NCI-H2171 (cell line): ENCODE measurements around the gene LCOR.
"Not testable (repeated sequence)": the region's sequence is repeated elsewhere in the genome, so short reads cannot be mapped to it uniquely, and the experiment has no call there.

Experiments
- DNase-seq: peaks from one replicate; lab custom pipeline; 2025; lab: John Stamatoyannopoulos, UW

Gene LCOR

GRCh38 chr10:96840841-96841518 is 8.9 kb downstream of the LCOR start:
- DNase-seq: no peak

- no peak for DNase-seq
Observed at GRCh38 chr10:96842896-96843723, 11.0 kb downstream of the LCOR start.

DNA sequence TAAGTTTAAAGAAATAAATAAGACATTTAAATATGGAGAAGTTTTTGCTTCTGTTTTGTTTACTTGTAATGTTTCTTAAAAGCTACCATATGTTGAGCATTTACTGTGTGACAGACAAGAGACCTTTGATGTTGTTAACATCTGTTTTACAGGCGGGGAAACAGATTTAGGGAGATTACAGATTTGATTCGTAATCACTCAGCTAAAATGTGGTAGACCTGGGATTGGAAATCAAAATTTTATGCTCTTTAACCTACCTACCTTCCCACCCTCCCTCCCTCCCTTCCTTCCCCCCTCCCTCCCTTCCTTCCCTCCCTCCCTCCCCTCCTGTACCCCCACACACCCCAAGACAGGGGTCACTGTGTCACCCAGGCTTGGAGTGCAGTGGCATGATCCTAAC is 11.7 kb downstream of the LCOR start:
- no peak for DNase-seq

- DNase-seq: no peak
Observed at GRCh38 chr10:96846395-96846794, 14.3 kb downstream of the LCOR start.

DNA sequence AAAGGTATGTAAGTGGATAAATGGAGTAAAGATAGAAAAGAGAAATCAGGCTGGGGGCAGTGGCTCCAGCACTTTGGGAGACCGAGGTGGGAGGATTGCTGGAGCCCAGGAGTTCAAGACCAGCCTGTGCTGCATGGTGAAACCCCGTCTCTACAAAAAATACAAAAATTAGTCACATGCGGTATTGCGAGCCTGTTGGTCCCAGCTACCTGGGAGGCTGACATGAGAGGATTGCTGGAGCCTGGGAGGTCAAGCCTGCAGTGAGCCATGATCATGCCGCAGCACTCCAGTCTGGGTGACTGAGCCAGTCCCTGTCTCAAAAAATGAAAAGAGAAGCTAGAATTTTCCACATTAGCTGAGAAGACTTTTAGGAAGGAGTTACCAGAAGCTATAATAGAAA is 14.8 kb downstream of the LCOR start:
- no peak for DNase-seq

GRCh38 chr10:96847356-96847755 is 15.3 kb downstream of the LCOR start:
- not testable (repeated sequence) for DNase-seq

- no peak for DNase-seq
Observed at GRCh38 chr10:96850113-96850512, 18.0 kb downstream of the LCOR start.

DNA sequence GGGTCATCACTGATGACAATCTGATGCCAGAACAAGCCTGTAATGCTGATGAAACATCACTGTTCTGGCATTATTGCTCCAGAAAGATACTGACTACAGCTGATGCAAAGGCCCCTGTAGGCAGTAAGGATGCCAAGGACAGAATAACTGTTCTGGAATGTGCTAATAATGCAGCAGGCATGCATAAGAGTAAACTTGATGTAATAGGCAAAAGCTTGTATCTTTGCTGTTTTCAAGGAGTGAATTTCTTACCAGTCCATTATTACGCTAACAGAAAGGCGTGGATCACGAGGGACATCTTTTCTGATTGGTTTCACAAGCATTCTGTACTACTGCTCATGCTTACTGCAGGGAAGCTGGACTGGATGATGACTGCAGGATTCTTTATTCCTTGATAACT is 18.7 kb downstream of the LCOR start:
- no peak for DNase-seq

DNA sequence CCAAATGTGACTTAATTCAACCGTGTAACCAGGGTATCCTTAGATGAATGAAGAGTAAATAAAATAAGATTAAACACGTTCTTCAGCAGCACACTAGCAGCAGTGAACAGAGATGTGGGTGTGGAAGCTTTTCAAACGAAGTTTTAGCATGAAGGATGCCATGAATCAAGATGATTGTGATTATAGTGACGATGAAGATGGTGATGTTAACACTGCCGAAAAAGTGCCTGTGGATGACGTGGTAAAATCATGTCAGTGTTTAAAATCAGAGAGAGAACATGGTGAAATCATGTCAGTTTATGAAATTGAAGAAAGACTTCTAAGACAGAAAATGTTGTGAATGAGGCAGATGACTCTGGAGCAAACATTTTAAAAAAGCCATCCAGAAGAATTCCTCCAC is 19.2 kb downstream of the LCOR start:
- DNase-seq: no peak

GRCh38 chr10:96856317-96856716 is 24.2 kb downstream of the LCOR start:
- no peak for DNase-seq

- no peak for DNase-seq
Observed at GRCh38 chr10:96857301-96858012, 25.4 kb downstream of the LCOR start.

- no peak for DNase-seq
Observed at GRCh38 chr10:96858038-96858705, 26.1 kb downstream of the LCOR start.

- no peak for DNase-seq
Observed at GRCh38 chr10:96858706-96859050, 26.6 kb downstream of the LCOR start.

DNA sequence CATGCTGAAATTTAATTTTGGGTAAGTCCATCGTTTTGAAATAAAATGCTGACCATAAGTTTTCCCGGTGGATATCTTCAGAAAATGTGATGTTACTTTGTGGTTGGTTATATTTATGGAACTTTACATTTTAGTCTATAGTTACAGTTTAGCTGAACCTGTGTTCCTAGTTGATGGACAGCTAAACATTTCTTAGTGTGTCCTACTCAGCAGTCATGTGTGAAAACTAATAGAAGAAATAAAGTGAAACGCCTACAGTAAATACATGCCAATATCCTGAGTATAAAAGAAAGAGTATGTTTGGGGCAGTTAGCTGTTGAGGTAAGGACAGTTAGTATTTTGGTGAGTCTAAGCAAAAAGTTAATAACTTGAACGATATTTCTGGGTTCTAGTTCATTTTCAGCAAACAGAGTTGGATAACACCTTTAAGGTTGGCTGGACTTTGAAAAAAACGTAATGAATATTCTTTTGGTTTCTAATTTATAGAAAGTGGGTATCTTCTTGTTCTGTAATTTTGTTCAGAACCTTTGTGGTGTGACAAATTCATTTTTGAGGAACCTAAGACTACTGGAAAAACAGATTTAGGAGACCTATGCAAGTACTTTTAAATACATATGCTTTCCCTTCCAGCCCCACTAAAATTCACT is 28.7 kb downstream of the LCOR start:
- DNase-seq: no peak

DNA sequence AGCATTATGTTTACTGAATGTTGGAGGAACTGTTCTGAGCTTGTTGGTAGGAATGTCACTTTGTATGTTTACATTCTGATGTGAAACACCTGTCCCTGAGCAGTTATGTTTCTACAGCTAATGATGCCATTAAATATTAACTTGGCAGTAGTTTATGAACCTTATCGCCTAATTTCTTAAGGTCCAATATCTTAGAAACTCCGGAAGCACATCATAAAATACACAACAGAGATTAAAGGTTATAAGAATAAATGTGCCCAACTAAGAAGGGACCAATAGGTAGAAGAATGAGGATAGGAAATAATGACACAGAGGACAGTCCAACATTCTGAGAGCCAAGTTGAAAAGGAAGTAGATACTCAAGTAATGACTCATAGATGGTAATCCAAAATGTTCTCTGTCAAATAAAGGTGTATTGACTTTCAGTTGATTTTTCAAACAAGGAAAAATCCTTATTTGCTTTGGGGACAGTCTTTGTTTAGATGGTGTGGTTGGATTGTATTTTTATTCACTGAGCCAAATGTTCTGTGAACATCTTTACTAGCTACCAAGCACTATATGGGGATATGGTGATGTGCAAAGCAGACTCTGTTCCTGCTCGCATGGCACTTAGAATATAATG is 31.9 kb downstream of the LCOR start:
- no peak for DNase-seq

DNA sequence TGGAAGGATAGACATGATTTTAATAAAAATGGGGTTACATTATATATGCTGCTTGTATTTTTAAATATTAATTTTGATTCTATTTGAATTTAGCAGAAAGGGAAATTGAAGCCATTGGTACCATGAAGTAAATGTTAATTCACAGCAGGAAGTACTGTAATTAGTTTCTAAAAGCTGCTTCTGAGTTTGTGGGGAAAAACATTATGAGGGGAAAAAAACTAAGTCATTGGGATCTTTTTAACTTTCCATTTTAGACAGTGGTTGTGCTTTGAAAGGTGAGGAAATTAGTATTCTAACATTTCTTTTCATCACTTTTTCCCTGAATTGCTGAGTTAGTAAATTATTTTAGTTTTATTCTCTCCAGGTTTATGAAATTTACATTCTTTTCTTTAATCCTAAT is 41.0 kb downstream of the LCOR start:
- DNase-seq: no peak

GRCh38 chr10:96873756-96874467 is 41.8 kb downstream of the LCOR start:
- DNase-seq: no peak

DNA sequence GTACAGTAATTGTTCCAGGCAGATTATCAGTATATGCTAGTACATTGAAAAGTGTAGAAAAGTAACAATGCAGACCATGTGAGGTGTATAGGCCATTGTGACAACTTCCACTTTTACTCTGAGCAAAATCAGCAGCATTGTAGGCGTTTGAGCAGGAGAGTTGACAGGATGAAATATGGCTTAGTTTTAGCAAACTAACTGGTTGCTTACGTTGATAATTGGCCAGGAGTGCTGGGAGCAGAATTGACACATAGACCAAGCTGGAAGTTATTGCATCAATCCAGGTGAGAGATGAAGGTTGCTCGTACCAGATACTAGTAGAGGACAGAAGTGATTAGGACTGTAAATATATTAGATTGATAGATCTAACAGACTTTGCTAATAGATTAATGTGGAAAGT is 46.0 kb downstream of the LCOR start:
- DNase-seq: no peak

DNA sequence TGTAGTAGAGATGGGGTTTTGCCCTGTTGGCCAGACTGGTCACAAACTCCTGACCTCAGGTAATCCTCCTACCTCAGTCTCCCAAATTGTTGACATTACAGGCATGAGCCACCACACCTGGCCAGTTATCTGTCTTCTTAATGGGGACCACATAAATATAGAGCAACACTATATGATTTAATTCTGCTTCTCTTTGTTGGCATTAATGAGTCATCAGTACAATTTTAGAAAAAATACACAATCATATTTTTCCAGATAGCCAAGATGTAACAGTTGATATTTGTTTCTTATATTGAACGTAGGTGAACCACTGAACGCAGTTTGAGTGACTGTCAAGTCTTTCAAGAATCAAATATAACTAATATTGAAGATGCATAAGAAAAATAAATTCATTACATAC is 48.5 kb downstream of the LCOR start:
- DNase-seq: no peak

DNA sequence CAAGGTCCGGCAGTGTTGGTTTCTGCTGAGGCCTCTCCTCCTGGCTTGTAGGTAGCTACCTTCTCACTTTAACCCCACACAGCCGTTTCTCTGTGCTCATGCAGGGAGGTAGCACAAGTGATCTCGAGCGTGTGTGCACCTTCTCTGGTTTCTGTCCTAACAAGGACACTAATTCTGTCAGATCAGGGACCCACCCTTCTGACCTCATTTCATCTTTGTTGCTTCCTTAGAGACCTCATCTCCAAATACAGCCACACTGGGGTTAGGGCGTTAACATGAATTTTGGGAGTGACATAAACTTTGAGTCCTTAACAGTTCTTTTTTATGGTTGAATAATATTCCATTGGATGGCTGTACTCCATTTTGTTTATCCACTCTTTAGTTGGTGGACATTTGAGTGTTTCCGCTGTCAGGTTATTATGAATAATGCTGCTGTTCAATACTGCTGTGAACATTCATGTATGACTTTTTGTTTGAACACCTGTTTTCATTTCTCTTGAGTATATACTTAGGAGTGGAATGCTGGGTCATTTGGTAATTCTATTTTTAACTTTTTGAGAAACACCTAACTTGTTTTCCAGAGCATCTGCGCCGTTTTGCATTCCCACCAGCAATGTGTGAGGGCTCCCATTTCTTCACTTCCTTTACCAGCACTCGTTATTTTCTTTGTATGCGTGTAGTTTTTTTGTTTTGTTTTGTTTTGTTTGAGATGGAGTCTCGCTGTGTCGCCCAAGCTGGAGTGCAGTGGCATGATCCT is 57.5 kb downstream of the LCOR start:
- no peak for DNase-seq
